SJSA1 (cell line): ENCODE results near the gene NDFIP1. TPM values are rescaled to one million over a fixed set of nuclear protein-coding genes. Genes with fewer than 3 reads are reported as not detected.

Experiments
- DNase-seq, 2 experiments: peaks; one replicate each; pipeline ENCODE4 v3.0.0-alpha.2; 2015 to 2020; ENCODE audit warnings: low spot score in 2 of 2, low read depth in 1 of 2
- H3K27ac ChIP-seq: fragments of 250-450 bp; sonication (Bioruptor Pico); 2 replicates; pipeline ENCODE4 v1.5.1; 2020; ENCODE audit warnings: mild to moderate bottlenecking, moderate library complexity
- H3K27me3 ChIP-seq: fragments of 250-450 bp; sonication (Bioruptor Pico); replicated peaks from 2 replicates; pipeline ENCODE4 v1.5.1; 2020; ENCODE audit warnings: mild to moderate bottlenecking, moderate library complexity
- H3K36me3 ChIP-seq: fragments of 250-450 bp; sonication (Bioruptor Pico); 2 replicates; pipeline ENCODE4 v1.5.1; 2020; ENCODE audit warnings: mild to moderate bottlenecking
- H3K4me1 ChIP-seq: fragments of 250-450 bp; sonication (Bioruptor Pico); replicated peaks from 2 replicates; pipeline ENCODE4 v1.6.1; 2021; ENCODE audit warnings: mild to moderate bottlenecking
- H3K4me3 ChIP-seq: fragments of 250-450 bp; sonication (Bioruptor Pico); 2 replicates; pipeline ENCODE4 v1.5.1; 2020; ENCODE audit warnings: mild to moderate bottlenecking
- H3K9me3 ChIP-seq: fragments of 250-450 bp; sonication (Bioruptor Pico); replicated peaks from 2 replicates; pipeline ENCODE4 v1.5.1; 2020; ENCODE audit warnings: mild to moderate bottlenecking
- total RNA-seq: library from RNA; depleted of rRNA; stranded (reverse); fragments of >200 nt; shearing (Covaris generic); gene quantifications from 2 replicates; pipeline ENCODE4 v1.2.3, GENCODE V29; 2014

NDFIP1 gene
- total RNA-seq, 1 experiment from 2014 or later, result 76.1 TPM

DNA sequence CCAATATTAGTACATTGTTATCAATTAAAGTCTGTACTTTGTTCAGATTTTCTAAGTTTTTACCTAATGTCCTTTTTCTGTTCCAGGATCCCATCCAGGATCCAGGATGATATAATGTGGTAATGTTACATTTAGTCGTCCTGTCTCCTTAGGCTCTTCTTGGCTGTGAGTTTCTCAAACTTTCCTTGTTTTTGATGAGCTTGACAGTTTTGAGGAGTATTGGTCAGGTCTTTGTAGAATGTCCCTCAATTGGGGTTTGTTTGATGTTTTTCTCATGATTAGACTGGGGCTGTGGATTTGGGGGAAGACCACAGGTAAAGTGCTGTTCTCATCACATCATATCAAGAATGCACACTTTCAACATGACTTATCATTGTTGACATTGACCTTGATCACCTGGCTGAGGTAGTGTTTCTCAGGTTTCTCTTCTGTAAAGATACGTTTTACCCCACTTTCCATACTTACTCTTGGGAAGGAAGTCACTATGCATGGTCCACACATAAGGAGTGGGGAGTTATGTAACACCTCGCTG is 9.6 kb downstream of the NDFIP1 start:
- peaks cover 3% of the 10 kb centered on the region; the same call in 1 of the 2 replicates for H3K9me3 ChIP-seq
- DNase-seq, result no peak
- H3K4me1 ChIP-seq, result peaks cover 16% of the 10 kb centered on the region
- no peak overlapping the region for H3K4me3 ChIP-seq
- H3K27me3 ChIP-seq, result no peaks in the 10 kb centered on the region
- H3K27ac ChIP-seq, result no peak overlapping the region
- H3K36me3 ChIP-seq, result peaks cover 42% of the 10 kb centered on the region

DNA sequence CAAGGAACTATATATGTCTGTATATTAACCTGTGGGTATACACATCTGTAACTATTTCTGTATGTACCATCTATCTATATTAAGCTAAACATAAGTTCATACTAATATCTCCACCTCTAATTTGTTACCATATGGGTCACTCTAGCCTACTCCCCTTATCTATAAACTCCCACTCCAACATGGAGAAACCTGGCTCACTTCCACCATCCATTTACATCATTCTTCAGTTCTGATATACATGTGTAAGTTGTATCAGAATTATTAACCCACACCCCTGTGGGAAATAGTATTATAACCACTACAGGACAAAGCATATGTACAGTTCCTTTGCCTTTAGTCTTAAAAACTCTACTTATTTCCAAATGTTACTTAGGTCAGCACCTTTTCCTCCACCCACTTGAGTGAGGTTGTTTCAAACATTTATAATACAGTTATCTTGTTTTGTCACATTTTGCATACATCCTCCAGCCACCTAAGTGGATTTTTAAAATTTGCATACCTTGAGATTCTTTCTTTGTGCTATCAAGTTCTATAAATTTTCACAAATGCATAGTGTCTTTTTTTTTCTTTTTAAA is 10.6 kb downstream of the NDFIP1 start:
- H3K27ac ChIP-seq, result no peak overlapping the region
- H3K27me3 ChIP-seq, result no peaks in the 10 kb centered on the region

DNA sequence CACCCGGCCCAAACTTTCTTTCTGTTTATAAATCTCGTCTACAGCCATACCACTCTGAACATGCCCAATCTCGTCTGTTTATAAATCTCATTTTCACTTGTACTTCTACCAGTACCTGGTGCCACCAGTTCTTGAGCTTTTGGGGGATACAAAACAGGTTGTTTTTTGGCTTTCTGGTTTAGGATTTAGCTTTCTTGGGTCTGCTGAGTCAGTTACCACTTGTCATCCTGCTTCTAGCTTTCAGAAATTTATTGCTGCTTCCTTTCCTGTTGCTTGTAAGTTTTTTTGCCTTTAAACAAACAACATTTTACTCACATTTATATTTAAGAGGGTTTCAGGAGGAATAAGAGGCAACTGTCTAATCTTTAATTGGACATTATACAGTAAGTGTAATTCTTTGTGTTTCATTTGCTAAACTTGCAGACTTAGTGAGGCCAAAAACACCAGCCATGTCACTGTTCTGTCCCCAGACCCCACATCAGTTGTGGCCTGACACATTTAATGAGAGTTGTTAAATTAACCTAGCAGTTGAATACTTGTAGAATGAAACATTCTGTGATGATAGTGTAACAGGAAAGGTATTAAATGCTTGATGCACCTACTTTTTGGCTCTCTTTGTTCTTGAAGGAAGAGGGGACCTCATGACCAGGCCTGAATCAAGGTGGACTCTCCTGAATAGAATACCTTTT is 11.8 kb downstream of the NDFIP1 start:
- Histone ChIP-seq H3K27ac (no peak overlapping the region), H3K4me3 (no peak overlapping the region), H3K27me3 (no peaks in the 10 kb centered on the region), H3K4me1 (peaks cover 16% of the 10 kb centered on the region), H3K9me3 (no peaks in the 10 kb centered on the region), H3K36me3 (peaks cover 31% of the 10 kb centered on the region)
- DNase-seq, result no peak

More for the DNA sequence above, 10.6 kb downstream of the NDFIP1 start:
- H3K4me1 ChIP-seq, result peaks cover 16% of the 10 kb centered on the region
- no peak for DNase-seq
- H3K36me3 ChIP-seq, result peaks cover 36% of the 10 kb centered on the region
- H3K9me3 ChIP-seq, result no peaks in the 10 kb centered on the region
- no peak overlapping the region for H3K4me3 ChIP-seq

DNA sequence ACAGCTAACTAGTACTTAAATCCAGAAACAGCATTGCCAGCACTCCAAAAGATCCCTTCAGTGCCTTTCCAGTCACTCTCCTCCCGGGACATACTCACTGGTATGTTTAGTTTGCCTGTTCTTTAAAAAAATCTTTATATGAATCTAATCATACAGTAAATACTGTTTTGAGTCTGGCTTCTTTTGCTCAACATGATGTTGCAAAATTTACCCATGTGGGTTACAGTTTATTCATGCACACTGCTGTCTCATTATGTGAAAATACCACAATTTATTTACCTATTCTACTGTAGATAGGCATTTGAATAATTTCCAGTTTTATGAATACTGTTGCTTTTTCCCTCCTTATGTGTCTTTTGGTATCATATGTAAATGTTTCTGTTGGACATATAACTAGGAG is 13.5 kb downstream of the NDFIP1 start:
- no peak for DNase-seq

DNA sequence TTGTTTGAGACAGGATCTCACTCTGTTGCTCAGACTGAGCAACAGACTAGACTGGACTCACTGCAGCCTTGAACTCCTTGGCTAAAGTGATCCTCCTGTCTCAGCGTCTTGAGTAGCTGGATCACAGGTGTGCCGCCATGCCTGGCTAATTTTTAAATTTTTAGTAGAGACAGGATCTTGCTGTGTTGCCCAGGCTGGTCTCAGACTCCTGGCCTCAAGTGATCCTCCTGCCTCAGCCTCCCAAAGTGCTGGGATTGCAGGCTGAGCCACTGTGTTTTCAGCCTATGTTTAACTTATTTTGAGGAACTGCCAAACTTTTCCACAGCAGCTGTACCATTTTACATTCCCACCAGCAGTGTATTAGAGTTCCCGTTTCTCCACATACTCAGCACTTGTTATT is 16.8 kb downstream of the NDFIP1 start:
- DNase-seq, result no peak
- H3K36me3 ChIP-seq, result peaks cover 18% of the 10 kb centered on the region
- H3K4me3 ChIP-seq, result no peak overlapping the region
- no peak overlapping the region for H3K27ac ChIP-seq
- no peaks in the 10 kb centered on the region for H3K9me3 ChIP-seq
- H3K4me1 ChIP-seq, result 0 out of 2 replicates have a peak, but pooled peaks cover under 1% of the 10 kb centered on the region
- H3K27me3 ChIP-seq, result no peaks in the 10 kb centered on the region

More for the DNA sequence above, 13.5 kb downstream of the NDFIP1 start:
- H3K4me1 ChIP-seq, result peaks cover 16% of the 10 kb centered on the region
- H3K36me3 ChIP-seq, result peaks cover 31% of the 10 kb centered on the region
- H3K27me3 ChIP-seq, result no peaks in the 10 kb centered on the region
- no peak overlapping the region for H3K27ac ChIP-seq
- H3K4me3 ChIP-seq, result no peak overlapping the region
- H3K9me3 ChIP-seq, result no peaks in the 10 kb centered on the region

DNA sequence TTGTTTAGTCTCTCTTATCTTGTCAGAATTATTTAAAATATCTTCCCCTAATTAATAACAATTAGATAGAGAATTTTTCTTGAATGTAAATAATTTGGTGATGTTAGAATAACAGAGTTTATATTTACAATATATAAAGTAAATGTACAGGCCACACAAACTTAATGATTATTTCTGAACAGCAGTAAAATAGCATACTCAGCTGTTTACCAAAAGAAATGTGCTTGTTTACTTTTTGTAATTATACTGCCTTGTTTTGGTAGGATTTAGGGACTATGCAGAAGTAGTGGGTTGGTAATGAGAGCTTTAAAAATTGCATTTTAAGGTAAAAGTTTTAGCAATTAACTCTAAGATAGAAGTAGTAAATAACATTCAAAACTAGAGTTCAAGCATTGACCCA is 17.4 kb downstream of the NDFIP1 start:
- Histone ChIP-seq H3K27me3 (no peaks in the 10 kb centered on the region), H3K4me3 (no peak overlapping the region), H3K27ac (no peak overlapping the region), H3K4me1 (no peaks in the 10 kb centered on the region), H3K9me3 (no peaks in the 10 kb centered on the region), H3K36me3 (peaks cover 13% of the 10 kb centered on the region)
- DNase-seq, result no peak

DNA sequence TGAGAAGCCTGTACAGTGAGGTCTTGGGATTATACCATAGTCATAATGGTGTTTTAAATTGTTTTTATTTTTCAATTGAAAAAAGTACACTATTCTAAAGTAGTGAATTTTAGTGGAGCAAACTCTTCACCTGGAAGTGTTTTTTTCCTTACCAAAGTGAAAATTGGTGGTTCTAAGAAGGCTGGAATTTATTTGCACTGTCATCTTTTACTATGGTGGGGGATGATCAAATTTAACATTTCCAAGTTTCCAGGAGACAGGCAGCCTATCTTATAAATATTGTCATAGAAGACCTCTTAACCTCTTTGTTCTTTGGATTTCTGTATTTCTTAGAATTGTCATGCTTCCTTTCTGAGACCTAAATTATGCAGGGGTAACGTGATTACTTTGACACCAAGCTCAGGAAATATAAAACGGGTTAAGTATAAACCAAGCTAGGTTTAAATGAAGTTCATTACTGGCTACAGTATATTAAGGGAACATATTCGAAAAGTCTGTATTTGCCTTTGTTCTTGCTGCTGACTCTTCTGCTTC is 20.2 kb downstream of the NDFIP1 start:
- no peaks in the 10 kb centered on the region for H3K4me1 ChIP-seq
- no peaks in the 10 kb centered on the region for H3K27me3 ChIP-seq
- H3K27ac ChIP-seq, result no peak overlapping the region
- no peak for DNase-seq
- H3K4me3 ChIP-seq, result no peak overlapping the region
- H3K36me3 ChIP-seq, result peaks cover 19% of the 10 kb centered on the region
- no peaks in the 10 kb centered on the region for H3K9me3 ChIP-seq

DNA sequence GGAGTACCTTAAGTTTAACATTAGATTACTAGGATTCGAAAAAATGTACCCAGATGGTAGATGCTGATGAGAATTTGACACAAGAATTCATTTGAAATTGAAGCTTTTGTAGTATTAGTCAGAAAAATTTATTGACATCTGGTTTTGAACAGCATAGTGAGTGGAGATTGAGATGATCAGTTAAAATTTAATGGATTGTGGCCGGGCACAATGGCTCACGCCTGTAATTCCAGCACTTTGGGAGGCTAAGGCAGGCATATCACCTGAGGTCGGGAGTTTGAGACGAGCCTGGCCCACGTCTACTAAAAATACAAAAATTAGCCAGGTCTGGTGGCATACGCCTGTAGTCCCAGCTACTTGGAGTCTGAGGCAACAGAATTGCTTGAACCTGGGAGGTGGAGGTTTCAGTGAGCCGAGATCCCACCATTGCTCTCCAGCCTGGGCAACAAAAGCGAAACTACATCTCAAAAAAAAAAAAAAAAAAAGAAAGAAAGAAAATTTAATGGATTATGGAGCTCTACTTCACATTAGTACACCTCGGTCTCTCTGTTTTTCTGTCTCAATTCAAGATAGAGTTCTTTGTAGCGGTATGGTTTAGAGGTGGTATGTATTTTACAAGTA is 21.0 kb downstream of the NDFIP1 start:
- Histone ChIP-seq H3K27me3 (no peaks in the 10 kb centered on the region), H3K4me3 (no peak overlapping the region), H3K27ac (no peak overlapping the region), H3K4me1 (no peaks in the 10 kb centered on the region), H3K36me3 (peaks cover 27% of the 10 kb centered on the region), H3K9me3 (no peaks in the 10 kb centered on the region)
- DNase-seq, result no peak

DNA sequence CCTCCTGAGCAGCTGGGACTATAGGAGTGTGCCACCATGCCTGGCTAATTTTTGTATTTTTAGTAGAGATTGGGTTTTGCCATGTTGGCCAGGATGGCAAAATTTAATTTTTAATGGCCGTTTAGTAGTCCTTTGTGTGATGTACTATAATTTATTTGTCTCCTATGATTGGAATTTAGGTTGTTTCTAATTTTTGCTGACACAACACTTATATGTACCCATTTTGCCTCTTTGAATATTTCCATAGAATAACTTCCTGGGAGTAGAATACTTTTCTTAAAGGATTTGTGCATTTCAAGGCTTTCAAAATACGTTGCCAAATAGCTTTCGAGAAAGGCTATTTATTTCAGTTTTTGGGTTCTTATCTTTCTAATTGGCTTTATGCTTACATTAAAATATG is 22.8 kb downstream of the NDFIP1 start:
- peaks cover 40% of the 10 kb centered on the region for H3K36me3 ChIP-seq
- no peaks in the 10 kb centered on the region for H3K9me3 ChIP-seq
- no peaks in the 10 kb centered on the region for H3K4me1 ChIP-seq
- no peak overlapping the region for H3K27ac ChIP-seq
- H3K4me3 ChIP-seq, result no peak overlapping the region
- no peak for DNase-seq
- no peaks in the 10 kb centered on the region for H3K27me3 ChIP-seq

DNA sequence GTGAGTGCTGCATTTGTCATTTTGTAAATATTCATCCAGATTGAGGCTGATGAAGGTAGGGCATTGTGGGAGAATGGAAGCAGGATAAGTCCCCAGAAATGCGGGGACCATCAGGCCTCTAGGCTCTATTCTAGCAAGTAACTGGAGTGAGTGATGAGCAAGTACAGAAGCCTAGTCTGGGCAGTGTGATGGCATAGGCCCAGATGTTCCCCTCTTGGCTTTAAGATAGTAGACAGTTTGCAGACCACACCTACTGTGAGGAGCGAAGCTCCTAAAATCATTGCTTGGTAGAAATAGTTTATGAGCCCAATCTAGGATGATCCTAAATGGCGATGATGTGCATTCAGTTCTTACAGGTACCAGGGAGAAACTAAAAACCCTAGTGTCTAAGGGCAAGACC is 24.3 kb downstream of the NDFIP1 start:
- Histone ChIP-seq H3K9me3 (no peaks in the 10 kb centered on the region), H3K36me3 (peaks cover 48% of the 10 kb centered on the region), H3K4me3 (no peak overlapping the region), H3K27ac (no peak overlapping the region), H3K27me3 (no peaks in the 10 kb centered on the region), H3K4me1 (no peaks in the 10 kb centered on the region)
- no peak for DNase-seq

DNA sequence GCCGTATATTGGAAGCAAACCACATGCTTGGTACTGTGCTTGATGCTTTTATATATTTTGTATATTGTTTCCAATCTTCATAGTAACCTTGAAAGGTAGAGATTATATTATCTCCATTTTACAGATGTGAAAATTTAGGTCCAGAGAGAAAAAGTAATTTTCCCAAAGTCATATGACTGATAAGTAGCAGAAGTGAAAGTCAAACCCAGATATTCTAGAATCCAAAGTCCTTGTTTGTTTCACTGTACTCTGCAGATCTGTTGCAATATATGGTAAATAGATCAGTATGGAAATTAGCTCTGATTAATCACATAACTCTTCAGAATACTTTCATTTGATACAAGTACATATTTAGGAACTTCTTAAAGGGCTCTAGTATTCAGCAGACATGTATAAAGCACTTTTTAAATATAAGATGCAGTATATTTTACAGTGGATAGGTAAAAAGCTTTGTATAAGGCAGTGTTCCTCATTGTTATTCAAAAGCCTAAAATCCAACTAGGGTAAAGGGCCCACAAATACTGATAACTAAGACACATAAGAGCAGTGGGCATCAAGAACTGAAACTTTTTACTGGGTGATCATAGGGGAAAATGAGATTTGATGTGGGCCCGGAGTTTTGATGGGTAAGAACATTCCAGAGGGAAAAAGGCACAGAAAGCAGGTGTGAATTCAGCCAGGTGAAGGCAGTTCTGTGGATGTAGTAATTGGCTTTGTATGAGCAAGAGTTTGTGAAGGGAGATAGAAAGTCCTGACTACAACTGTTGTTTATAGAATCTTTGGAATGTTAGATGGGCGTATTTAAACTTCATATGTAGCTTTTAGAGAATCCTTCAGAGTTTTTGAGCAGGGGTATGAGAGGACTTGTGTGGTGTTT is 25.0 kb downstream of the NDFIP1 start:
- H3K27me3 ChIP-seq, result no peaks in the 10 kb centered on the region
- peaks cover 55% of the 10 kb centered on the region for H3K36me3 ChIP-seq
- H3K4me1 ChIP-seq, result no peaks in the 10 kb centered on the region
- H3K4me3 ChIP-seq, result no peak overlapping the region
- no peak for DNase-seq
- H3K27ac ChIP-seq, result no peak overlapping the region
- no peaks in the 10 kb centered on the region for H3K9me3 ChIP-seq

DNA sequence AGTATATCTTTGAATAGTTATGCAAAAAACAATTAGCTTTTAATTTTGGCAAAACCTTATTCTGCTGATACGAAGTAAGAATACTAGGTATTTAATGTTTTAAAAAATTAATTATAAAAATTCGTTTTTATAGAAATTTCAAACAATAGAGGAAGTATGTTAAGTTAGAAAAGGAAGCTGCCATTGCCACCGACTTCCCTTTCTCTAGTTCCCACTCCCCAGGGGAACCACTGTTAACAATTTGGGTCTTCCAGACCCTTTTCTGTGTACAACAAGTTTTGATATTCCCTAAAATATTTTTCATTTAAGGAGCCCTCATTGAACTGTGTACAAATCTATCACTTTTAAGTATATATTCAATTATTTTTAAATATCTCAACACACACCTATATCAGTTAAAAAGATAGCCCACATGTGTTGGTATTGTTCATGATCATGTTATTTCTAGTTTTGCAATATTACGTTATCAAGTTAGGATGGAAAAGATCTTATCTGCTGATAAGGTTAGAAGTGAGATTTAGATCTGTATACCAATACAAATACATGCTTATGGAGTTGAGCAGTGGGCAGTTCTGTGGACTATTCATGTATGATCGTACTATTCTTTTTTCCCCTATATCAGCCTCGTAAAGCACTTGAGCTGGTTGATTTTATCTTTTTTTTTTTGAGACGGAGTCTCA is 25.9 kb downstream of the NDFIP1 start:
- Histone ChIP-seq H3K27ac (no peak overlapping the region), H3K9me3 (no peaks in the 10 kb centered on the region), H3K4me1 (no peaks in the 10 kb centered on the region), H3K36me3 (peaks cover 61% of the 10 kb centered on the region), H3K27me3 (no peaks in the 10 kb centered on the region), H3K4me3 (no peak overlapping the region)
- DNase-seq, result no peak

DNA sequence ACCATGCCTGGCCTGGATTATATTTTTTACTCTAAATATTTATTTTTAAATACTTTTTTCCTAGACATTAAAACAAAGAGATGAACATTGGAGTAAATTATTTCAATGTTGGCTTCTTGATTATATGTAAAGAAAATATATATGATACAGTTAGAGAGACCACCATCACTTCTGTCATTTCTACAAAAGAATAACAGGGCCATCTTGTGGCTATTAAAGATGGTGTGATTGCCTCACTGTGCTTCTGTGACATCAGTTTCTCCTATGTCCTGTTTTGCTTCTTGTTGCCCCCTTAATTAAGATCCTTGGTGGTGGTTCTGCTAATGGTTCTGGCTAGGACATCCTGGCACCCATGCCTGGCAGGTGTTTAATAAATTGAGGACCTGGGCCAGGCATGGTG is 32.9 kb downstream of the NDFIP1 start:
- Histone ChIP-seq H3K36me3 (peaks cover 67% of the 10 kb centered on the region), H3K9me3 (no peaks in the 10 kb centered on the region)

More for the DNA sequence above, 32.9 kb downstream of the NDFIP1 start:
- H3K27me3 ChIP-seq, result no peaks in the 10 kb centered on the region
- no peaks in the 10 kb centered on the region for H3K4me1 ChIP-seq
- H3K4me3 ChIP-seq, result no peak overlapping the region
- H3K27ac ChIP-seq, result no peak overlapping the region
- DNase-seq, result no peak
